AG04449 (cell line): ENCODE data around the gene RSPH9.

Source experiments
- CTCF ChIA-PET: fragments of 350-600 bp; formaldehyde crosslinking; extraction: SDS; loops from one replicate; lab custom pipeline; 2021; ENCODE audit warnings: antibody characterized with exemption; lab: Yijun Ruan, JAX
- POLR2A ChIA-PET: fragments of 400-600, 350-600 bp; formaldehyde crosslinking; extraction: SDS; loops from one replicate; lab custom pipeline; 2020; ENCODE audit warnings: antibody characterized with exemption, inconsistent platforms; lab: Yijun Ruan, JAX
- DNase-seq: peaks from one replicate; pipeline ENCODE4 v3.0.0-alpha.2; 2010; ENCODE audit warnings: low read depth, low spot score
- H3K4me3 ChIP-seq: 2 replicates; pipeline ENCODE4 v1.5.1; 2011; ENCODE audit warnings: low read depth, mild to moderate bottlenecking, control low read depth, low read length
- TF ChIP-seq, protein P1 (sequence below): IDR thresholded peaks from one replicate; pipeline ENCODE4 v1.5.1; 2011; ENCODE audit warnings: mild to moderate bottlenecking, moderate library complexity, low read length, control low read depth, inconsistent platforms; ENCODE audit not compliant: insufficient read depth; ENCODE audit errors: missing control alignments

The RSPH9 gene, protein sequence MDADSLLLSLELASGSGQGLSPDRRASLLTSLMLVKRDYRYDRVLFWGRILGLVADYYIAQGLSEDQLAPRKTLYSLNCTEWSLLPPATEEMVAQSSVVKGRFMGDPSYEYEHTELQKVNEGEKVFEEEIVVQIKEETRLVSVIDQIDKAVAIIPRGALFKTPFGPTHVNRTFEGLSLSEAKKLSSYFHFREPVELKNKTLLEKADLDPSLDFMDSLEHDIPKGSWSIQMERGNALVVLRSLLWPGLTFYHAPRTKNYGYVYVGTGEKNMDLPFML

DNA sequence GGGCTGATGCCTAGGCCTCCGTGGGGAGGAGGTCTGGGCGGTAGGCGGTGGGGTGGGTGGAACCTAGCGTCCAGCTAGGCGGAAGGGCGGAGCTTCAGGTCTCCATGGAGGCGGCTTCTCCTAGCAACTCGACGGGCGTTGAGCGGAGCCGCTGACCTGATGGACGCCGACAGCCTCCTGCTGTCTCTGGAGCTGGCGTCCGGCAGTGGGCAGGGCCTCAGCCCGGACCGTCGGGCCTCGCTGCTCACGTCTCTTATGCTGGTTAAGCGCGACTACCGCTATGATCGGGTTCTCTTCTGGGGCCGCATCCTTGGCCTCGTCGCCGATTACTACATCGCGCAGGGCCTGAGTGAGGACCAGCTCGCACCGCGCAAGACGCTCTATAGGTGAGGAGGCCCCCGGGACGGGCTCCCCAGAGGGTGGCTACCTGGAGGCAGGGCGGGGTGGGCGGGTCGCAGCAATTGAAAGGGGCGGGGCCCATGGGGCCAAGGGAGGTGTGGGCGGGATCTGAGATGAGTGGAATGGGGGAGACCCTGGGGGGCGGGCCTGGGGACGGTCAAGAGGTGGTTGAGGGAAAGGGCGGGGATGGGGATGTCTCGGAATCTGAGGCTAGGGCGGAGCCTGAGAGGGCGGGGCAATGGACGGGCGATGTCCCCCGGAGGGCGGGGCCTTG lies at the start of gene RSPH9:
RSPH9 (plus strand) TSS at position 97 of the 673 bp plus-strand sequence; CDS start at position 160, 63 bp downstream.
- no peak for DNase-seq
- TF ChIP-seq, protein P1, sequence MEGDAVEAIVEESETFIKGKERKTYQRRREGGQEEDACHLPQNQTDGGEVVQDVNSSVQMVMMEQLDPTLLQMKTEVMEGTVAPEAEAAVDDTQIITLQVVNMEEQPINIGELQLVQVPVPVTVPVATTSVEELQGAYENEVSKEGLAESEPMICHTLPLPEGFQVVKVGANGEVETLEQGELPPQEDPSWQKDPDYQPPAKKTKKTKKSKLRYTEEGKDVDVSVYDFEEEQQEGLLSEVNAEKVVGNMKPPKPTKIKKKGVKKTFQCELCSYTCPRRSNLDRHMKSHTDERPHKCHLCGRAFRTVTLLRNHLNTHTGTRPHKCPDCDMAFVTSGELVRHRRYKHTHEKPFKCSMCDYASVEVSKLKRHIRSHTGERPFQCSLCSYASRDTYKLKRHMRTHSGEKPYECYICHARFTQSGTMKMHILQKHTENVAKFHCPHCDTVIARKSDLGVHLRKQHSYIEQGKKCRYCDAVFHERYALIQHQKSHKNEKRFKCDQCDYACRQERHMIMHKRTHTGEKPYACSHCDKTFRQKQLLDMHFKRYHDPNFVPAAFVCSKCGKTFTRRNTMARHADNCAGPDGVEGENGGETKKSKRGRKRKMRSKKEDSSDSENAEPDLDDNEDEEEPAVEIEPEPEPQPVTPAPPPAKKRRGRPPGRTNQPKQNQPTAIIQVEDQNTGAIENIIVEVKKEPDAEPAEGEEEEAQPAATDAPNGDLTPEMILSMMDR: no peak
- ChIA-PET CTCF (interaction anchor here (1.6 to 6.0 kb wide), 3 partner anchors 22 to 434 kb away, joined by 4 to 44 read pairs (median 10); no protein-coding TSS in a partner anchor), POLR2A (interaction anchor here (1.0 to 1.8 kb wide), 3 partner anchors 9 to 28 kb away, joined by 3 to 7 read pairs (median 4); partner anchors contain the start of genes GTPBP2 and MAD2L1BP)
- H3K4me3 ChIP-seq: peak within 1 kb of the TSS; percentile 57

DNA sequence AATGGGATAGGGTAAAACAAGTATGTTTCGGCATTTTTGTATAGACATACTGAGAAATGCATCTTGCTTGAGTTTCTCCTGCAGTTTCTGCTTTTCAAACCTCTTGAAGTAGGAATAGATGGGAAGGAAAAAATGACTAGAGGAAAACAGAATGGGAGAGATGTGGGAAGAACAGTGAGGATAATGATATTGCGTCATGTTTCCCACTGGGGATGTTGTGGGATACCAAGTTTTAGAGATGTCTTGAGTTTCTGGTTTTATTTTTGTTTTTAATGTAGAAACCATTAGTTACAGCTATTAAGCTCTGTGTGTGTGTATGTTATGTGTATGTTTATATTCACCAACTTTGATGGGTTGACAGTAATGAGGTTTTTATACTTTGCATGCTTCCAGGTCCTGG lies 44.2 kb upstream of the RSPH9 start:
- no peak overlapping the region for H3K4me3 ChIP-seq
- DNase-seq: no peak
- TF ChIP-seq, protein P1: no peak
- POLR2A ChIA-PET: no interaction called here
- CTCF ChIA-PET: interaction anchor here (2.4 kb wide), 1 partner anchor 8 kb away, joined by 14 read pairs; no protein-coding TSS in a partner anchor

DNA sequence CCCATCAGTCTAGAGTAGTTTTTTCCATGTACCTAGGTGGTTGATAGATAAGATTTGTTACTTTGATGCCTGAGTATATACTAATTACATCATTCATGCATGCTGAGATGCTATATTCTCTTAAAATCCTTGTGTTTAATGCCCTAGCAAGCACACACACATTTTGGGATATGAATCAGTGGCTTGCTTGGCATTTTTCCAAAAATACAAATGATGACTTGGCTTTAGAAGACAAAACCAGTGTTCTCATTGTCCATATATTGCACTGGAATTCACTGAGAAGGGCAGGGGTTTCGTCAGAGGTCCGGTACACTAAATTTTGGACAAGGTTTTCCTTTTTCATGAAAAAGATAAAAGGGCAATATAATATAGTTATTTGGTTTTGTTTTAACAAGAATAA lies 40.7 kb upstream of the RSPH9 start:
- no peak overlapping the region for H3K4me3 ChIP-seq
- ChIA-PET POLR2A (interaction anchor here (0.9 kb wide), 1 partner anchor 12 kb away, joined by 3 read pairs; no protein-coding TSS in a partner anchor), CTCF (interaction anchor here (2.5 kb wide), 1 partner anchor 12 kb away, joined by 7 read pairs; no protein-coding TSS in a partner anchor)
- no peak for DNase-seq
- TF ChIP-seq, protein P1: no peak

DNA sequence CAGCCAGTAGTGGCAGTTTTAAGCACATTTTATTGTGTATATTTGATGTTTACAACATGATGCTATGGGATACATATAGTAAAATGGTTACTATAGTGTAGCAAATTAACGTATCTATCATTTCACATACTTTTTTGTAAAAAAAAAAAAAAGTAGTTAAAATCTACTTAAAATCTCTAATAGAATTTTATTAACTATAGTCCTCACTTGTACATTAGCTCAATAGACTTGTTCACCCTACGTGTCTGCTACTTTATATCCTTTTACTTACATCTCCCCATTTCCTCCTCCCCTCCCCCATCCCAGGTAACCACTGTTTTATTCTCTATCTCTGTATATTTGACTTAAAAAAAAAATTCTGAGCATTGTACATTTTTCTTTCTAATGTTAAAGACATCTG lies 38.8 kb upstream of the RSPH9 start:
- ChIA-PET CTCF (interaction anchor here (1.3 to 2.5 kb wide), 3 partner anchors 10 to 473 kb away, joined by 3 to 7 read pairs (median 6); no protein-coding TSS in a partner anchor), POLR2A (no interaction called here)
- DNase-seq: no peak
- no peak overlapping the region for H3K4me3 ChIP-seq
- TF ChIP-seq, protein P1: no peak

DNA sequence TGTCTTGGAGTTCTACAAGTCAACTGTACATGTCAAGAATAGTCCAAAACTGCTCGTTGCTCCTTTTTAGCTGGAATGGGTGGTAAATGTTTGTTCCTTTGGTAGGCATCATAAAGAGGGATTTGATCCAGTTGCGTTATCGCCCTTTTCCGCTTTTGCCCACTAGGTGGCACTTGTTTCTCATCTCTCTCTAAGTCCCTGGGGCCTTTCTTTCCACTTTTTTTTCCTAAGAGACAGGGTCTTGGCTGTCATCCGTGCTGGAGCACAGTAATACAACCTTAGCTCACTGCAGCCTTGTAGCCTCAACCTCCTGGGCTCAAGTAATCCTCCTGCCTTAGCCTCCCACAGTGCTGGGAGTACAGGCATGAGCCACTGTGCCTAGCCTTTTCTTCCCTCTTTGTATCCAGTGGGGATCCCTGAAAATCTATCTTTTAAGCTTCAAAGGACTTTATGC lies 36.5 kb upstream of the RSPH9 start:
- no peak for DNase-seq
- no peak overlapping the region for H3K4me3 ChIP-seq
- ChIA-PET CTCF (interaction anchor here (0.6 to 4.4 kb wide), 31 partner anchors 8 to 629 kb away, joined by 3 to 93 read pairs (median 5); partner anchors contain the start of gene GTPBP2), POLR2A (no interaction called here)
- TF ChIP-seq, protein P1: peak; percentile 72
